HCT116 (cell line): ENCODE measurements around the gene SMIM36. TPM values are rescaled to one million over a fixed set of nuclear protein-coding genes. Genes with fewer than 3 reads are reported as not detected.

Experiments
- ATAC-seq: fragments of 200-7000 bp; cut with Tn5 transposase; 2 replicates; pipeline ENCODE4 v1.9.1; 2020; ENCODE audit warnings: mild to moderate bottlenecking, moderate library complexity
- BruUV-seq: library from RNA; stranded (reverse); fragments of 400-500 nt; replicated peaks from 2 replicates; lab custom pipeline; 2021; lab: Mats Ljungman, UMichigan
- CTCF ChIA-PET: fragments of 300-600 bp; sonication (Branson Sonifier 250); formaldehyde crosslinking; loops from one replicate; lab custom pipeline; 2021; ENCODE audit warnings: antibody characterized with exemption; lab: Charles Lee
- POLR2A ChIA-PET: fragments of 300-600, 350-600 bp; sonication (Branson Sonifier 250); formaldehyde crosslinking; loops from one replicate; lab custom pipeline; 2021; ENCODE audit warnings: antibody characterized with exemption; lab: Charles Lee
- RAD21 ChIA-PET, 2 experiments: fragments of 300-600 bp; sonication (Branson Sonifier 250); formaldehyde crosslinking; loops; one replicate each; lab custom pipeline; 2023; ENCODE audit warnings: low total read pairs in 2 of 2; ENCODE audit not compliant: uncharacterized antibody in 2 of 2, unreplicated experiment in 2 of 2, low non-redundant PET in 1 of 2; lab: Charles Lee
- DNase-seq: peaks from one replicate; pipeline ENCODE4 v3.0.0-alpha.2; 2010; ENCODE audit warnings: low read depth, low spot score
- H2AFZ ChIP-seq: fragments of 200-600 bp; shearing (Covaris generic), sonication (generic); 2 replicates; pipeline ENCODE4 v1.6.1; 2017; ENCODE audit warnings: low read depth, mixed run types, mixed read lengths, antibody characterized with exemption, low read length; ENCODE audit not compliant: poor library complexity, severe bottlenecking
- H3K27ac ChIP-seq: 2 replicates; pipeline ENCODE4 v1.5.1; 2012; ENCODE audit warnings: low read depth, low read length
- H3K27me3 ChIP-seq: fragments of 200-600 bp; sonication (generic); 2 replicates; pipeline ENCODE4 v1.6.1; 2016; ENCODE audit warnings: mixed run types, low read length, mixed read lengths; ENCODE audit not compliant: insufficient read depth
- H3K36me3 ChIP-seq, 2 experiments: fragments of 200-500 bp in 1 of 2; fragments of 200-600 bp in 1 of 2; sonication (Bioruptor generic) in 1 of 2; sonication (generic) in 1 of 2; 2 replicates each; pipeline versions ENCODE4 v1.5.1 to v1.6.1; 2014 to 2016; ENCODE audit warnings: low read length in 2 of 2, inconsistent platforms in 1 of 2, mixed read lengths in 1 of 2, mixed run types in 1 of 2; ENCODE audit not compliant: insufficient read depth in 2 of 2, control insufficient read depth in 1 of 2
- H3K4me1 ChIP-seq, 2 experiments: fragments of 200-600 bp in 1 of 2; sonication (generic) in 1 of 2; 2 replicates each; pipeline versions ENCODE4 v1.5.1 to v1.6.1; 2012 to 2017; ENCODE audit warnings: low read length in 2 of 2, inconsistent platforms in 1 of 2, mild to moderate bottlenecking in 1 of 2, mixed read lengths in 1 of 2, mixed run types in 1 of 2, moderate library complexity in 1 of 2; ENCODE audit not compliant: insufficient read depth in 2 of 2, control insufficient read depth in 1 of 2
- H3K4me2 ChIP-seq: fragments of 200-600 bp; sonication (generic); 2 replicates; pipeline ENCODE4 v1.6.1; 2017; ENCODE audit warnings: mixed run types, low read length, mixed read lengths
- H3K4me3 ChIP-seq, 2 experiments: fragments of 200-600 bp in 1 of 2; sonication (generic) in 1 of 2; replicated peaks in 1 of 2; 2 replicates each; pipeline ENCODE4 v1.5.1; 2011 to 2016; ENCODE audit warnings: low read length in 2 of 2, control low read depth in 1 of 2, low read depth in 1 of 2, mild to moderate bottlenecking in 1 of 2, mixed read lengths in 1 of 2, mixed run types in 1 of 2
- H3K79me2 ChIP-seq: fragments of 200-600 bp; sonication (generic); 2 replicates; pipeline ENCODE4 v1.6.1; 2017; ENCODE audit warnings: mild to moderate bottlenecking, mixed run types, low read length, moderate library complexity, mixed read lengths; ENCODE audit not compliant: insufficient read depth
- H3K9ac ChIP-seq: fragments of 200-600 bp; sonication (generic); 2 replicates; pipeline ENCODE4 v1.6.1; 2016; ENCODE audit warnings: low read length, mixed read lengths
- H3K9me2 ChIP-seq: fragments of 200-600 bp; sonication (generic), shearing (Covaris generic); 2 replicates; pipeline ENCODE4 v1.6.1; 2017; ENCODE audit warnings: mixed run types, mild to moderate bottlenecking, moderate library complexity; ENCODE audit not compliant: insufficient read depth
- H3K9me3 ChIP-seq, 2 experiments: fragments of 200-500 bp in 1 of 2; fragments of 200-600 bp in 1 of 2; sonication (Bioruptor generic) in 1 of 2; sonication (generic) in 1 of 2; 2 replicates each; pipeline ENCODE4 v1.6.1; 2014 to 2017; ENCODE audit warnings: low read length in 2 of 2, mixed read lengths in 2 of 2, inconsistent platforms in 1 of 2, low read depth in 1 of 2, mild to moderate bottlenecking in 1 of 2, mixed run types in 1 of 2, moderate library complexity in 1 of 2; ENCODE audit not compliant: control insufficient read depth in 1 of 2, insufficient read depth in 1 of 2
- H4K20me1 ChIP-seq: fragments of 200-600 bp; sonication (generic), shearing (Covaris generic); 2 replicates; pipeline ENCODE4 v1.6.1; 2017; ENCODE audit warnings: mixed run types, mild to moderate bottlenecking, moderate library complexity; ENCODE audit not compliant: insufficient read depth
- CEBPB ChIP-seq: IDR thresholded peaks from 2 replicates; pipeline ENCODE4 v1.6.1; 2012; ENCODE audit warnings: low read depth
- CTCF ChIP-seq, 3 experiments: fragments of 200-600 bp in 1 of 3; sonication (generic) in 1 of 3; IDR thresholded peaks in 2 of 3; conservative IDR thresholded peaks in 1 of 3; 2 replicates each; pipeline ENCODE4 v1.5.1; 2012 to 2017; ENCODE audit warnings: low read depth in 2 of 3, low read length in 2 of 3, antibody characterized with exemption in 1 of 3, borderline replicate concordance in 1 of 3, control low read depth in 1 of 3, mild to moderate bottlenecking in 1 of 3, mixed read lengths in 1 of 3, mixed run types in 1 of 3, moderate library complexity in 1 of 3; ENCODE audit not compliant: insufficient read depth in 1 of 3
- EGR1 ChIP-seq: IDR thresholded peaks from 2 replicates; pipeline ENCODE4 v1.6.1; 2012; ENCODE audit warnings: low read depth
- EZH2 ChIP-seq: fragments of 200-600 bp; sonication (generic); IDR thresholded peaks from 2 replicates; pipeline ENCODE4 v1.6.1; 2017; ENCODE audit warnings: antibody characterized with exemption, mixed run types
- FOSL1 ChIP-seq: IDR thresholded peaks from 2 replicates; pipeline ENCODE4 v1.6.1; 2012; ENCODE audit warnings: low read depth
- POLR2AphosphoS5 ChIP-seq: IDR thresholded peaks from 2 replicates; pipeline ENCODE4 v1.6.1; 2011; ENCODE audit warnings: mild to moderate bottlenecking, low read depth, low read length, moderate library complexity
- REST ChIP-seq: IDR thresholded peaks from 2 replicates; pipeline ENCODE4 v1.6.1; 2012; ENCODE audit warnings: low read depth
- SP1 ChIP-seq: IDR thresholded peaks from 2 replicates; pipeline ENCODE4 v1.6.1; 2012; ENCODE audit warnings: low read depth
- SRF ChIP-seq: IDR thresholded peaks from 2 replicates; pipeline ENCODE4 v1.6.1; 2012; ENCODE audit warnings: low read depth
- TCF7L2 ChIP-seq: IDR thresholded peaks from 2 replicates; pipeline ENCODE4 v1.7.0; 2011; ENCODE audit warnings: borderline replicate concordance, inconsistent platforms; ENCODE audit not compliant: insufficient read depth, insufficient read length; ENCODE audit errors: extremely low read depth
- YY1 ChIP-seq: IDR thresholded peaks from 2 replicates; pipeline ENCODE4 v1.6.1; 2011; ENCODE audit warnings: low read length, low read depth, moderate library complexity, mild to moderate bottlenecking; ENCODE audit not compliant: insufficient replicate concordance; ENCODE audit errors: extremely low read depth
- intact Hi-C: fragments of 100-400 bp; cut with micrococcal nuclease; formaldehyde crosslinking; loops from 2 replicates; pipeline ENCODE4 v1.10.0; 2022
- total RNA-seq: library from RNA; stranded (reverse); gene quantifications from one replicate; pipeline ENCODE4 v1.2.1, GENCODE V29; 2021; ENCODE audit not compliant: unreplicated experiment
- TF ChIP-seq, protein P1 (sequence below): IDR thresholded peaks from 2 replicates; pipeline ENCODE4 v1.6.1; 2012
- TF ChIP-seq, protein P2 (sequence below): IDR thresholded peaks from 2 replicates; pipeline ENCODE4 v1.6.1; 2011; ENCODE audit warnings: mild to moderate bottlenecking, low read length, moderate library complexity; ENCODE audit not compliant: insufficient replicate concordance; ENCODE audit errors: extremely low read depth
- TF ChIP-seq, protein P3 (sequence below): IDR thresholded peaks from 2 replicates; pipeline ENCODE4 v1.6.1; 2012

SMIM36 gene
- total RNA-seq, 1 experiment from 2014 or later = 0.37 TPM

- DNase-seq = no peak
- Histone ChIP-seq H3K4me2 (no peak overlapping the region), H3K27ac (no peak overlapping the region), H3K9ac (no peak overlapping the region), H3K4me3 (no peak overlapping the region), H3K9me3 (no peaks in the 10 kb centered on the region), H4K20me1 (no peaks in the 10 kb centered on the region), H3K4me1 (no peaks in the 10 kb centered on the region), H3K9me2 (no peaks in the 10 kb centered on the region), H2AFZ (no peak overlapping the region), H3K36me3 (no peaks in the 10 kb centered on the region), H3K27me3 (peaks cover 54% of the 10 kb centered on the region), H3K79me2 (no peaks in the 10 kb centered on the region)
- RAD21 ChIA-PET = no interaction called here
- no TSS peak for BruUV-seq
- intact Hi-C loops = no loop called here
- CTCF ChIA-PET = no interaction called here
- TF ChIP-seq YY1 (no peak), TCF7L2 (no peak), EZH2 (no peak), EGR1 (no peak), CEBPB (no peak), SP1 (no peak), CTCF (IDR thresholded peaks at IDR 0.05 in 2 of 3, conservative IDR thresholded peaks at IDR 0.05 in 1 of 3; ENCODE audit: borderline replicate concordance in 1 of 3, insufficient read depth in 1 of 3, low read depth in 2 of 3, low read length in 2 of 3) (no peak), FOSL1 (no peak), SRF (no peak), REST (no peak), POLR2AphosphoS5 (no peak)
- TF ChIP-seq, protein P1, sequence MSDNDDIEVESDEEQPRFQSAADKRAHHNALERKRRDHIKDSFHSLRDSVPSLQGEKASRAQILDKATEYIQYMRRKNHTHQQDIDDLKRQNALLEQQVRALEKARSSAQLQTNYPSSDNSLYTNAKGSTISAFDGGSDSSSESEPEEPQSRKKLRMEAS = no peak
- TF ChIP-seq, protein P2, sequence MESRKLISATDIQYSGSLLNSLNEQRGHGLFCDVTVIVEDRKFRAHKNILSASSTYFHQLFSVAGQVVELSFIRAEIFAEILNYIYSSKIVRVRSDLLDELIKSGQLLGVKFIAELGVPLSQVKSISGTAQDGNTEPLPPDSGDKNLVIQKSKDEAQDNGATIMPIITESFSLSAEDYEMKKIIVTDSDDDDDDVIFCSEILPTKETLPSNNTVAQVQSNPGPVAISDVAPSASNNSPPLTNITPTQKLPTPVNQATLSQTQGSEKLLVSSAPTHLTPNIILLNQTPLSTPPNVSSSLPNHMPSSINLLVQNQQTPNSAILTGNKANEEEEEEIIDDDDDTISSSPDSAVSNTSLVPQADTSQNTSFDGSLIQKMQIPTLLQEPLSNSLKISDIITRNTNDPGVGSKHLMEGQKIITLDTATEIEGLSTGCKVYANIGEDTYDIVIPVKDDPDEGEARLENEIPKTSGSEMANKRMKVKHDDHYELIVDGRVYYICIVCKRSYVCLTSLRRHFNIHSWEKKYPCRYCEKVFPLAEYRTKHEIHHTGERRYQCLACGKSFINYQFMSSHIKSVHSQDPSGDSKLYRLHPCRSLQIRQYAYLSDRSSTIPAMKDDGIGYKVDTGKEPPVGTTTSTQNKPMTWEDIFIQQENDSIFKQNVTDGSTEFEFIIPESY = no peak
- TF ChIP-seq, protein P3, sequence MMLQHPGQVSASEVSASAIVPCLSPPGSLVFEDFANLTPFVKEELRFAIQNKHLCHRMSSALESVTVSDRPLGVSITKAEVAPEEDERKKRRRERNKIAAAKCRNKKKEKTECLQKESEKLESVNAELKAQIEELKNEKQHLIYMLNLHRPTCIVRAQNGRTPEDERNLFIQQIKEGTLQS = no peak
- POLR2A ChIA-PET = no interaction called here
- ATAC-seq = no peak
These were observed 35.2 kb upstream of the SMIM36 start for GRCh38 chr17:55546481-55546880.
